HepG2 (cell line): ENCODE measurements around the gene AANAT. TPM values are rescaled to one million over a fixed set of nuclear protein-coding genes. Genes with fewer than 3 reads are reported as not detected.

ENCODE experiments used
- CTCF ChIP-seq: sonication (generic); formaldehyde crosslinking; IDR thresholded peaks from 2 replicates; pipeline ENCODE4 v1.5.0; 2020; ENCODE audit warnings: mild to moderate bottlenecking, missing genetic modification reagents, moderate library complexity
- DMAP1 ChIP-seq: IDR thresholded peaks from 2 replicates; pipeline ENCODE4 v1.6.1; 2016
- EZH2 ChIP-seq: conservative IDR thresholded peaks from 2 replicates; pipeline ENCODE4 v1.6.1; 2012; ENCODE audit warnings: mild to moderate bottlenecking, low read depth, low read length, moderate library complexity
- IKZF1 ChIP-seq: fragments of 450-650 bp; IDR thresholded peaks from 2 replicates; pipeline ENCODE4 v1.7.1; 2016
- MYC ChIP-seq: sonication (generic); formaldehyde crosslinking; IDR thresholded peaks from 2 replicates; pipeline ENCODE4 v1.9.0; 2021; ENCODE audit warnings: missing genetic modification reagents, borderline replicate concordance
- NFKBIZ ChIP-seq: IDR thresholded peaks from 2 replicates; pipeline ENCODE4 v1.6.1; 2018; ENCODE audit warnings: missing genetic modification reagents, missing compliant biosample characterization
- SATB2 ChIP-seq: sonication (generic); formaldehyde crosslinking; IDR thresholded peaks from 2 replicates; pipeline ENCODE4 v1.5.0; 2020; ENCODE audit warnings: missing genetic modification reagents
- SP1 ChIP-seq, 2 experiments: fragments of 450-650 bp in 1 of 2; sonication (generic) in 1 of 2; formaldehyde crosslinking in 1 of 2; IDR thresholded peaks; 2 replicates each; pipeline versions ENCODE4 v1.4.0 to v1.6.1; 2016 to 2020; ENCODE audit warnings: missing genetic modification reagents in 1 of 2
- STAG1 ChIP-seq: sonication (generic); formaldehyde crosslinking; IDR thresholded peaks from 2 replicates; pipeline ENCODE4 v1.4.0; 2020; ENCODE audit warnings: missing genetic modification reagents
- TAF1 ChIP-seq: sonication (generic); formaldehyde crosslinking; IDR thresholded peaks from 2 replicates; pipeline ENCODE4 v1.4.0; 2020; ENCODE audit warnings: missing genetic modification reagents
- TBX3 ChIP-seq: fragments of 450-650 bp; IDR thresholded peaks from 2 replicates; pipeline ENCODE4 v1.6.1; 2017; ENCODE audit warnings: antibody characterized with exemption, mild to moderate bottlenecking, inconsistent platforms, borderline replicate concordance
- TEAD2 ChIP-seq: sonication (generic); formaldehyde crosslinking; IDR thresholded peaks from 2 replicates; pipeline ENCODE4 v1.9.0; 2021; ENCODE audit warnings: missing genetic modification reagents
- ZFYVE20 ChIP-seq: sonication (generic); formaldehyde crosslinking; IDR thresholded peaks from 2 replicates; pipeline ENCODE4 v1.8.0; 2023; ENCODE audit warnings: low read depth, mild to moderate bottlenecking, moderate library complexity, missing genetic modification reagents, borderline replicate concordance
- ZNF33B ChIP-seq: sonication (generic); formaldehyde crosslinking; IDR thresholded peaks from 2 replicates; pipeline ENCODE4 v1.5.1; 2020; ENCODE audit warnings: mild to moderate bottlenecking, missing genetic modification reagents
- ZNF563 ChIP-seq: sonication (generic); formaldehyde crosslinking; IDR thresholded peaks from 2 replicates; pipeline ENCODE4 v1.8.0; 2022; ENCODE audit warnings: mild to moderate bottlenecking, moderate library complexity, missing genetic modification reagents
- ZNF569 ChIP-seq: sonication (generic); formaldehyde crosslinking; IDR thresholded peaks from 2 replicates; pipeline ENCODE4 v1.5.0; 2020; ENCODE audit warnings: mild to moderate bottlenecking, missing genetic modification reagents, moderate library complexity, borderline replicate concordance
- ZNF768 ChIP-seq: sonication (generic); formaldehyde crosslinking; IDR thresholded peaks from 2 replicates; pipeline ENCODE4 v1.4.0; 2020; ENCODE audit warnings: missing genetic modification reagents
- ZSCAN22 ChIP-seq: sonication (generic); formaldehyde crosslinking; IDR thresholded peaks from 2 replicates; pipeline ENCODE4 v1.4.0; 2020; ENCODE audit warnings: mild to moderate bottlenecking, missing genetic modification reagents
- ZSCAN25 ChIP-seq: sonication (generic); formaldehyde crosslinking; IDR thresholded peaks from 2 replicates; pipeline ENCODE4 v1.8.0; 2022; ENCODE audit warnings: mild to moderate bottlenecking, missing genetic modification reagents
- ZSCAN31 ChIP-seq: sonication (generic); formaldehyde crosslinking; IDR thresholded peaks from 2 replicates; pipeline ENCODE4 v1.5.0; 2020; ENCODE audit warnings: low read depth, mild to moderate bottlenecking, missing genetic modification reagents
- polyA plus RNA-seq, 8 experiments: library from polyadenylated mRNA; depleted of rRNA in 3 of 8; stranded (reverse) in 7 of 8; unstranded in 1 of 8; fragments of >200 nt; fragmentation: Illumina TruSeq in 4 of 8; extraction: Trizol in 4 of 8; gene quantifications; 2 replicates each; pipeline versions ENCODE4 v1.2.1 to v1.2.3, GENCODE V29; 2011 to 2016; ENCODE audit warnings: low read depth in 4 of 8, missing spikeins in 1 of 8, mixed read lengths in 1 of 8; ENCODE audit not compliant: insufficient read depth in 1 of 8
- total RNA-seq, 5 experiments: library from RNA; depleted of rRNA; stranded (reverse); fragments of >200 nt; fragmentation: Illumina TruSeq; extraction: Trizol; gene quantifications; 2 replicates each; pipeline ENCODE4 v1.2.3, GENCODE V29; 2016; ENCODE audit warnings: low read depth in 1 of 5
- TF ChIP-seq, protein P1 (sequence below): sonication (generic); formaldehyde crosslinking; IDR thresholded peaks from 2 replicates; pipeline ENCODE4 v1.8.1; 2022; ENCODE audit warnings: low read depth, mild to moderate bottlenecking, missing genetic modification reagents
- TF ChIP-seq, protein P2 (sequence below): sonication (generic); formaldehyde crosslinking; IDR thresholded peaks from 2 replicates; pipeline ENCODE4 v1.5.1; 2020; ENCODE audit warnings: missing genetic modification reagents, mild to moderate bottlenecking, borderline replicate concordance
- TF ChIP-seq, protein P3 (sequence below): IDR thresholded peaks from 2 replicates; pipeline ENCODE4 v1.6.1; 2018; ENCODE audit warnings: missing genetic modification reagents

AANAT gene
- total and polyA plus RNA-seq, 2 of the 13 experiments (the other 11 are each of a cell fraction or from before 2014, with no cell fraction given) = 0.07 TPM; not detected in 1

- no peak for TF ChIP-seq ZNF33B (CRISPR knock-in tag)
- peak; percentile 71; the same call in 1 of the 2 replicates for TF ChIP-seq ZSCAN31 (CRISPR knock-in tag)
- TF ChIP-seq NFKBIZ = 0 out of 2 replicates have a peak, but pooled peaks have one; percentile 50
- TF ChIP-seq SP1 (IDR thresholded peaks at IDR 0.05) = no peak
- TF ChIP-seq SP1 (CRISPR knock-in tag; IDR thresholded peaks at IDR 0.05) = peak; percentile 61
- TF ChIP-seq IKZF1 = no peak
- no peak for TF ChIP-seq EZH2
- no peak for TF ChIP-seq ZFYVE20 (CRISPR knock-in tag)
- 0 out of 2 replicates have a peak, but pooled peaks have one; percentile 23 for TF ChIP-seq ZSCAN22 (CRISPR knock-in tag)
- TF ChIP-seq SATB2 (CRISPR knock-in tag) = no peak
- TF ChIP-seq DMAP1 (CRISPR knock-in tag) = peak; percentile 32
- TF ChIP-seq, protein P1, sequence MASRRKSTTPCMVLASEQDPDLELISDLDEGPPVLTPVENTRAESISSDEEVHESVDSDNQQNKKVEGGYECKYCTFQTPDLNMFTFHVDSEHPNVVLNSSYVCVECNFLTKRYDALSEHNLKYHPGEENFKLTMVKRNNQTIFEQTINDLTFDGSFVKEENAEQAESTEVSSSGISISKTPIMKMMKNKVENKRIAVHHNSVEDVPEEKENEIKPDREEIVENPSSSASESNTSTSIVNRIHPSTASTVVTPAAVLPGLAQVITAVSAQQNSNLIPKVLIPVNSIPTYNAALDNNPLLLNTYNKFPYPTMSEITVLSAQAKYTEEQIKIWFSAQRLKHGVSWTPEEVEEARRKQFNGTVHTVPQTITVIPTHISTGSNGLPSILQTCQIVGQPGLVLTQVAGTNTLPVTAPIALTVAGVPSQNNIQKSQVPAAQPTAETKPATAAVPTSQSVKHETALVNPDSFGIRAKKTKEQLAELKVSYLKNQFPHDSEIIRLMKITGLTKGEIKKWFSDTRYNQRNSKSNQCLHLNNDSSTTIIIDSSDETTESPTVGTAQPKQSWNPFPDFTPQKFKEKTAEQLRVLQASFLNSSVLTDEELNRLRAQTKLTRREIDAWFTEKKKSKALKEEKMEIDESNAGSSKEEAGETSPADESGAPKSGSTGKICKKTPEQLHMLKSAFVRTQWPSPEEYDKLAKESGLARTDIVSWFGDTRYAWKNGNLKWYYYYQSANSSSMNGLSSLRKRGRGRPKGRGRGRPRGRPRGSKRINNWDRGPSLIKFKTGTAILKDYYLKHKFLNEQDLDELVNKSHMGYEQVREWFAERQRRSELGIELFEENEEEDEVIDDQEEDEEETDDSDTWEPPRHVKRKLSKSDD (CRISPR knock-in tag) = peak; percentile 6; the same call in 1 of the 2 replicates
- TF ChIP-seq TBX3 = no peak
- peak; percentile 70 for TF ChIP-seq TAF1 (CRISPR knock-in tag)
- 0 out of 2 replicates have a peak, but pooled peaks have one; percentile 35 for TF ChIP-seq ZNF768
- TF ChIP-seq ZNF569 (CRISPR knock-in tag) = no peak
- TF ChIP-seq ZSCAN25 = peak; percentile 85
- TF ChIP-seq, protein P2, sequence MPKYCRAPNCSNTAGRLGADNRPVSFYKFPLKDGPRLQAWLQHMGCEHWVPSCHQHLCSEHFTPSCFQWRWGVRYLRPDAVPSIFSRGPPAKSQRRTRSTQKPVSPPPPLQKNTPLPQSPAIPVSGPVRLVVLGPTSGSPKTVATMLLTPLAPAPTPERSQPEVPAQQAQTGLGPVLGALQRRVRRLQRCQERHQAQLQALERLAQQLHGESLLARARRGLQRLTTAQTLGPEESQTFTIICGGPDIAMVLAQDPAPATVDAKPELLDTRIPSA (CRISPR knock-in tag) = no peak
- TF ChIP-seq, protein P3, sequence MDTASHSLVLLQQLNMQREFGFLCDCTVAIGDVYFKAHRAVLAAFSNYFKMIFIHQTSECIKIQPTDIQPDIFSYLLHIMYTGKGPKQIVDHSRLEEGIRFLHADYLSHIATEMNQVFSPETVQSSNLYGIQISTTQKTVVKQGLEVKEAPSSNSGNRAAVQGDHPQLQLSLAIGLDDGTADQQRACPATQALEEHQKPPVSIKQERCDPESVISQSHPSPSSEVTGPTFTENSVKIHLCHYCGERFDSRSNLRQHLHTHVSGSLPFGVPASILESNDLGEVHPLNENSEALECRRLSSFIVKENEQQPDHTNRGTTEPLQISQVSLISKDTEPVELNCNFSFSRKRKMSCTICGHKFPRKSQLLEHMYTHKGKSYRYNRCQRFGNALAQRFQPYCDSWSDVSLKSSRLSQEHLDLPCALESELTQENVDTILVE = no peak
- TF ChIP-seq ZNF563 = peak; percentile 89; the same call in 1 of the 2 replicates
- no peak; the same call in 1 of the 2 replicates for TF ChIP-seq TEAD2 (CRISPR knock-in tag)
- no peak; the same call in 1 of the 2 replicates for TF ChIP-seq STAG1 (CRISPR knock-in tag)
- TF ChIP-seq MYC (CRISPR knock-in tag) = peak; percentile 85
- TF ChIP-seq CTCF (CRISPR knock-in tag) = no peak; the same call in 1 of the 2 replicates
These were observed 33.8 kb downstream of the AANAT start, which contains the start of gene RHBDF2 (continued) for GRCh38 chr17:76501018-76501826.
